Measurements from ENCODE around the gene NUFIP1. TPM values are rescaled to one million over a fixed set of nuclear protein-coding genes. Genes with fewer than 3 reads are reported as not detected.

The NUFIP1 gene
- total and polyA plus RNA-seq, 2 experiments from 2014 or later, result 7.7 to 23.9 TPM

- no peak for TF ChIP-seq ZNF462 (CRISPR knock-in tag; IDR thresholded peaks at IDR 0.05)
- TF ChIP-seq CREB1 (CRISPR knock-in tag; IDR thresholded peaks at IDR 0.05; ENCODE audit: low read depth), result no peak
- TF ChIP-seq EZH2phosphoT487 (IDR thresholded peaks at IDR 0.05; ENCODE audit: unreplicated experiment), result no peak
- TF ChIP-seq REST (IDR thresholded peaks at IDR 0.05; ENCODE audit: unreplicated experiment), result no peak
- TF ChIP-seq STAT1 (IDR thresholded peaks at IDR 0.05; ENCODE audit: unreplicated experiment), result no peak
- TF ChIP-seq, protein P1, sequence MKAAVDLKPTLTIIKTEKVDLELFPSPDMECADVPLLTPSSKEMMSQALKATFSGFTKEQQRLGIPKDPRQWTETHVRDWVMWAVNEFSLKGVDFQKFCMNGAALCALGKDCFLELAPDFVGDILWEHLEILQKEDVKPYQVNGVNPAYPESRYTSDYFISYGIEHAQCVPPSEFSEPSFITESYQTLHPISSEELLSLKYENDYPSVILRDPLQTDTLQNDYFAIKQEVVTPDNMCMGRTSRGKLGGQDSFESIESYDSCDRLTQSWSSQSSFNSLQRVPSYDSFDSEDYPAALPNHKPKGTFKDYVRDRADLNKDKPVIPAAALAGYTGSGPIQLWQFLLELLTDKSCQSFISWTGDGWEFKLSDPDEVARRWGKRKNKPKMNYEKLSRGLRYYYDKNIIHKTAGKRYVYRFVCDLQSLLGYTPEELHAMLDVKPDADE (IDR thresholded peaks at IDR 0.05), result no peak
These were observed 46.9 kb upstream of the NUFIP1 start (continued) for GRCh38 chr13:45036206-45036605.
